ENCODE measurements around the gene ATP11C.

GRCh38 chrX:139811942-139812629 is 120.8 kb downstream of the ATP11C start:
- TF ChIP-seq POLR2AphosphoS5 (IDR thresholded peaks at IDR 0.05; ENCODE audit: low read depth) (no peak), CTCF (IDR thresholded peaks at IDR 0.05; ENCODE audit: insufficient read depth, low read length) (no peak), REST (IDR thresholded peaks at IDR 0.05; ENCODE audit: insufficient replicate concordance, low read depth) (no peak), GABPA (IDR thresholded peaks at IDR 0.05; ENCODE audit: low read depth) (no peak)

All from HL-60 (cell line).